IPS-20b (cell line): ENCODE measurements around the gene CABLES2.
A peak's percentile ranks its signal among the peaks of the same experiment; 100 is the strongest.
"Not testable (repeated sequence)": the region's sequence is repeated elsewhere in the genome, so short reads cannot be mapped to it uniquely, and the experiment has no call there.

Experiments used
- H3K27ac ChIP-seq: one replicate; pipeline ENCODE4 v1.5.1; 2013; ENCODE audit warnings: low read length
- H3K27me3 ChIP-seq: 2 replicates; pipeline ENCODE4 v1.6.1; 2013; ENCODE audit warnings: mild to moderate bottlenecking, low read length, inconsistent platforms; ENCODE audit not compliant: insufficient read depth
- H3K36me3 ChIP-seq: 2 replicates; pipeline ENCODE4 v1.6.1; 2013; ENCODE audit warnings: low read depth, mild to moderate bottlenecking, inconsistent platforms, low read length, moderate library complexity; ENCODE audit not compliant: insufficient read depth
- H3K4me1 ChIP-seq: 2 replicates; pipeline ENCODE4 v1.6.1; 2013; ENCODE audit warnings: mild to moderate bottlenecking, control low read depth, inconsistent platforms, low read length, moderate library complexity; ENCODE audit not compliant: insufficient read depth
- H3K4me3 ChIP-seq: 2 replicates; pipeline ENCODE4 v1.5.1; 2013; ENCODE audit warnings: mild to moderate bottlenecking, low read length, inconsistent platforms
- H3K9ac ChIP-seq: 2 replicates; pipeline ENCODE4 v1.6.1; 2013; ENCODE audit warnings: low read depth, mild to moderate bottlenecking, inconsistent platforms, low read length, moderate library complexity
- H3K9me3 ChIP-seq: 2 replicates; pipeline ENCODE4 v1.6.1; 2013; ENCODE audit warnings: mild to moderate bottlenecking, low read depth, low read length, inconsistent platforms; ENCODE audit not compliant: insufficient read depth

Gene CABLES2

GRCh38 chr20:62378215-62378614 lies 28.9 kb downstream of the CABLES2 start:
- no peaks in the 10 kb centered on the region for H3K9me3 ChIP-seq
- H3K4me3 ChIP-seq: no peak overlapping the region
- peaks cover 14% of the 10 kb centered on the region; the same call in 1 of the 2 replicates for H3K4me1 ChIP-seq
- no peak overlapping the region for H3K27ac ChIP-seq
- H3K27me3 ChIP-seq: no peaks in the 10 kb centered on the region
- H3K9ac ChIP-seq: no peak overlapping the region
- peaks cover 8% of the 10 kb centered on the region for H3K36me3 ChIP-seq

- Histone ChIP-seq H3K4me1 (peaks cover 14% of the 10 kb centered on the region; the same call in 1 of the 2 replicates), H3K9me3 (no peaks in the 10 kb centered on the region), H3K27me3 (no peaks in the 10 kb centered on the region), H3K4me3 (no peak overlapping the region), H3K9ac (no peak overlapping the region), H3K27ac (no peak overlapping the region), H3K36me3 (peaks cover 8% of the 10 kb centered on the region)
These were observed 29.4 kb downstream of the CABLES2 start for GRCh38 chr20:62377615-62378178.

- no peaks in the 10 kb centered on the region for H3K9me3 ChIP-seq
- peak overlapping the region; percentile 65 for H3K27ac ChIP-seq
- no peaks in the 10 kb centered on the region for H3K27me3 ChIP-seq
- no peak overlapping the region for H3K4me3 ChIP-seq
- peaks cover 14% of the 10 kb centered on the region; the same call in 1 of the 2 replicates for H3K4me1 ChIP-seq
- H3K36me3 ChIP-seq: peaks cover 5% of the 10 kb centered on the region
- peak overlapping the region; percentile 67; the same call in 1 of the 2 replicates for H3K9ac ChIP-seq
These were observed 30.0 kb downstream of the CABLES2 start for GRCh38 chr20:62377064-62377461.

GRCh38 chr20:62376112-62377063 lies 30.7 kb downstream of the CABLES2 start:
- peak overlapping the region; percentile 65 for H3K27ac ChIP-seq
- no peak overlapping the region for H3K4me3 ChIP-seq
- H3K9ac ChIP-seq: peak overlapping the region; percentile 67
- no peaks in the 10 kb centered on the region for H3K9me3 ChIP-seq
- peaks cover 14% of the 10 kb centered on the region; the same call in 1 of the 2 replicates for H3K4me1 ChIP-seq
- H3K36me3 ChIP-seq: no peaks in the 10 kb centered on the region
- H3K27me3 ChIP-seq: no peaks in the 10 kb centered on the region

GRCh38 chr20:62374331-62375152 lies 32.5 kb downstream of the CABLES2 start:
- Histone ChIP-seq H3K4me1 (peaks cover 29% of the 10 kb centered on the region), H3K27ac (no peak overlapping the region), H3K9ac (no peak overlapping the region)

GRCh38 chr20:62373631-62374179 lies 33.4 kb downstream of the CABLES2 start:
- H3K36me3 ChIP-seq, H3K9me3 ChIP-seq, H3K4me3 ChIP-seq, H3K27ac ChIP-seq, H3K27me3 ChIP-seq, H3K9ac ChIP-seq: not testable (repeated sequence)
- H3K4me1 ChIP-seq: peaks cover 34% of the 10 kb centered on the region

More at GRCh38 chr20:62374331-62375152, 32.5 kb downstream of the CABLES2 start:
- Histone ChIP-seq H3K4me3 (no peak overlapping the region), H3K27me3 (no peaks in the 10 kb centered on the region), H3K36me3 (no peaks in the 10 kb centered on the region), H3K9me3 (no peaks in the 10 kb centered on the region)

- Histone ChIP-seq H3K4me1 (peaks cover 37% of the 10 kb centered on the region), H3K9ac (no peak overlapping the region)
These were observed 34.8 kb downstream of the CABLES2 start for GRCh38 chr20:62372042-62372993.

GRCh38 chr20:62371588-62372041 lies 35.5 kb downstream of the CABLES2 start:
- Histone ChIP-seq H3K4me3 (no peak overlapping the region), H3K9me3 (no peaks in the 10 kb centered on the region), H3K4me1 (peaks cover 31% of the 10 kb centered on the region), H3K9ac (no peak overlapping the region), H3K36me3 (no peaks in the 10 kb centered on the region), H3K27ac (no peak overlapping the region), H3K27me3 (peaks cover 3% of the 10 kb centered on the region; the same call in 1 of the 2 replicates)

More at GRCh38 chr20:62372042-62372993, 34.8 kb downstream of the CABLES2 start:
- Histone ChIP-seq H3K9me3 (no peaks in the 10 kb centered on the region), H3K36me3 (no peaks in the 10 kb centered on the region), H3K27ac (no peak overlapping the region), H3K27me3 (peaks cover 3% of the 10 kb centered on the region; the same call in 1 of the 2 replicates), H3K4me3 (no peak overlapping the region)

- no peaks in the 10 kb centered on the region for H3K9me3 ChIP-seq
- peaks cover 26% of the 10 kb centered on the region for H3K4me1 ChIP-seq
- H3K27ac ChIP-seq: no peak overlapping the region
- peaks cover 3% of the 10 kb centered on the region; the same call in 1 of the 2 replicates for H3K27me3 ChIP-seq
- no peaks in the 10 kb centered on the region for H3K36me3 ChIP-seq
- no peak overlapping the region for H3K9ac ChIP-seq
- H3K4me3 ChIP-seq: no peak overlapping the region
These were observed 36.1 kb downstream of the CABLES2 start for GRCh38 chr20:62370807-62371587.
